ENCODE results near the gene COBL.

The COBL gene

GRCh38 chr7:51303142-51303525 lies 13.5 kb downstream of the COBL start:
- DNase-seq (ENCODE audit: low spot score) = no peak

DNA sequence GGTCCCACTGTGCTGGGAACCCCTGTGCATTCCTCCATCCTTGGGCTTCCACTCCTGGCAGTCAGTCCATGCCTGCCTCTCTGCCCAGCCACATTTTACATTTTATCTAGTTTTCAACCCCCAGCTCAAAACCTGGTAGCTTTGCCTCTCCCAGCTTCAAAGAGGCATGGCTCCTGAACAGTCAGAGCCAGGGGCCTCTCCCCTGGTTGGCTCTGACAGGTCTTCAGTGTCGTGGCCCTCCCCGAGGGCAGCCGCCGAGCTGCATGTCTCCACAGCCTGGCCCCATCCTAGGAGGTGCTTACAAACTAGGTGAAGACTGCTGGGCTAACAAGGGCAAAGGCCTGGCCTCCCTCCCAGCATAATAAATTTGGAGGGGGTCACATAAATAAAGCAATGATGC lies 14.8 kb downstream of the COBL start:
- DNase-seq (ENCODE audit: low spot score) = no peak

- DNase-seq (ENCODE audit: low spot score) = no peak
Observed at GRCh38 chr7:51300762-51301674, 15.6 kb downstream of the COBL start.

DNA sequence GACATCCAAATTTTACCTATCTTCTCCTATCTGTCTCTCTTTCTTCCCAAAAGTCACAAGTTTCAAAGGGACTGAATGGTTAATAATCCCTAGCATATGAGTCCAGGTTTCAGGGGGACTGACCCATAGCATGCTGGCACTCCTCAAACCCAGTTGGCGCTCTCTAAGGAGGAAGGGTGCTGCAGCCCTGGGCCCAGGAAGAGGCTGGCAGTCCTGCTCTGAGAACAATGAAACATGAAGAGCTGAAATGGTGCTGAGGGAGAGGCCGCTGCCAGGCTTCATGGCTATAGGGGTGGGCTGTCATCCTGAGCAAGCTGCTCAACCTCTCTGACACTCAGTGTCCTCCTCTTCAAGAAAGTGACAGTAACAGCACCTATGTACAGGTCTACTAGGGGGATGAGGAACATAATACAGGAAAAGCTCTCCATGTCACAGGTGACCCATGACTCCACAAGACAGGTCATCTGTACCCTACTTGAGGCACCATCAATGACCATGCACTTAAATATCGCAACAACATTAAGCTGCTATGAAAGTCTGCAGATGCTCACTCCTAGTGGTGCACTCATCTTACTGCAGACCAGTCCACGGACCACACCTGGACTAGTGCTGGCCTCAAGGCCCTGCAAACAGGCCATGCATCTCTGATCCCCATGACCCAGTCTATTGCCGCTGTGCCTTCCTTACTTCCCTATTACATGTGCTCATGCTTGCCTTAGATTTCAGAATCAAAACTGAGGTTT lies 17.0 kb downstream of the COBL start:
- DNase-seq (ENCODE audit: low spot score) = no peak

- DNase-seq (ENCODE audit: low spot score) = no peak
Observed at GRCh38 chr7:51298912-51299311, 17.7 kb downstream of the COBL start.

DNA sequence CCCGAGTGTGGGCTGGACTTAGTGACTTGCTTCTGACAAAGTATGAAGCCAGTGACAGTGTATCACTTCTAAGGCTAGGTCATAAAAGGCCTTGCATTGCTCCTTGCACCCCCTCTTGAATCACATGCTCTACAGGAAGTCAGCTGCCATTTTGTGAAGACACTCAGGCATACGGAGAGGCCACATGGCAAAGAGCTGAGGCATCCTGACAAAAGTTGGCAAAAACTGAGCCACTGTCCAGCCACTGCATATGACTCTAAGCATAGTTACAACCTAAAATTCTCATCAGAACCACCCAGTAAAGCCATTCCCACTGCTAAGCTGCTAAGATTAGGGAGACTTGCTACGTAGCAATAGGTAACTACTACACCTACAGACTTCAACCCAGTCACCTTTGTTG lies 18.6 kb downstream of the COBL start:
- DNase-seq (ENCODE audit: low spot score) = no peak

GRCh38 chr7:51295440-51296245 lies 21.0 kb downstream of the COBL start:
- no peak for DNase-seq (ENCODE audit: low spot score)

DNA sequence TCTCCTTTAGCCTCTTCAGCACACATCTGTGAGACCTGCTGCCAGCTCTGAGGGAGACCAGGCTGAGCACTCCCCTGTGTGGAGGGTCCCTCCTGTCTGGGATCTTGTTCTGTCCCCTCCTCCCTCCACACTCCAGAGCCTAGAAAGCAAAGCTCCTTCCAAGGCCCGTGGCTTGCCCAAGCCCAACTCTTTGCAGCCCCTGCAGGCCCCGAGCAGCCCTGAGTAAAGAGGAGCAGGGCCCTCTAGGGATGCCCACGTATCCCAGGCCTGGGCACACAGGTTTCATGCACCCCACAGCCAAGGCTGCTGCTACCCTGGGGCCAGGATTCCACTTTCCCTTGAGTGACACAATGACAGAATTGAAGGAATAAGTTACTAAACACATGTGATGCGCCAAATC lies 24.0 kb downstream of the COBL start:
- no peak for DNase-seq (ENCODE audit: low spot score)

DNA sequence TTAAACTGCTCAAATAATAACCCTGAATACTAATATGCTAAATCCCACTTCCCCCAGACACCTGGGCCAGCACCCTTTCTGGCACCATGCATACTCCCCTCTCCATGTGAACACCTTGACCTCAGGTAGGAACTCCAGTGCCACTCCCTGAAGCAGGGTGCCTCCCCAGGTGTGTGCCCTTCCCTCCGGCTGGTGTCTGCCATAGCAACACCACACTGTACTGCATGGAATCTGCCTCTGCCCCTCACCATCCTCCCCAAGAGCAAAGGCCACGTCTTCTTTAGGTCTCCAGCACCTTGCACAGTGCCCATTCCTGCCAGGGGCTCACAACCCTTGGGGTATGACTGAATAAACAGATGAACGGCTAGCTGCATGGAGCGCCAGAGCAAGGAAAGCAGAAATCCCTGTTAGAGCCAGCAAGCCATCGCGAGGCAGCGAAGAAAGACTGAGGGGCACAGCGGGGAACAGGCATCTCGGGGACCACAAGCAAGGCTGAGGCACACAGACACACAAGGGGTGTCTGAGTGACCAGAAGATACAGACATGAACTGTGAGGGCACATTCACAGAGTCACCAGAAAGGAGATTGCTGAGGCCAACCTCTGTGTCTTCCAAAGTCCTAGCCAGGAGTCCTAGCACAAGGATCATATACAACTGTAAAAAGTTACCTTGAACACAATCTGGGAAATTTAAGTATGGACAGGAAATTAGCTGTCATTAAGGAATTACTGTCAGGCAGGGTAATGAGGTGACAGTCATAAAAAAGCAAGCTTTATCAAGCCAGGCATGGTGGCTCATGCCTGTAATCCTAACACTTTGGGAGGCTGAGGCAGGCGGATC lies 25.7 kb downstream of the COBL start:
- no peak for DNase-seq (ENCODE audit: low spot score)

- no peak for DNase-seq (ENCODE audit: low spot score)
Observed at GRCh38 chr7:51290304-51290637, 26.3 kb downstream of the COBL start.

DNA sequence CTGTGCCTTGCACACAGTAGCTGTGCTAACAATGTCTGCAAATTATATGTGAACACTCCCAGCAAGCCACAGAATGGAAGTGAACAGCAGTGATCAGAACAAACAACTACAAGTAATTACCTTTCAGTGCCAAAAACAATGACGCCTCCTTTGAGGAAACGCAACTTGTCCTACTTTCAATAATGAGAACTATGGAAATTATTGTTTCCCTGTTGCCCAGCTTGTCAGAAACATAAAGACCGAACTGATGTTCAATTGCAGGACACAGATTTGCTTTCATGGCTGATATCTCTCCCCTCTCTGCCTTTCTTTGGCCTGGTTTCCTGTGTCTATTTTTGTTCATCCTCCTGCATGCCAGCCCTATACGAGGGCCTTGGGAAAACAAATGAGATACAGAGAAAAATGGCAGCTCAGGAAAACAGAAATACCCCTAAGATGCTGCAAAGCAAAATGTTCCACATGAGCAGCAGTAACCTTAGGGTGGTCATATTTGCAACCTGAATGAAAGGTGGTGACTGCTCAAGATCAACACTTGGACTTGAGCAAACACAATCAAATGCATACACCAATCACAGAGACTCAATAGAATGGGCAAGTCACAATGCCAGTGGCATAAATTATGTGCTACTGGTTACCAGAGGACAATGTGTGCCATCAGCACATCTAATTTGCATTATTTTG lies 26.8 kb downstream of the COBL start:
- DNase-seq (ENCODE audit: low spot score) = no peak

- no peak for DNase-seq (ENCODE audit: low spot score)
Observed at GRCh38 chr7:51288896-51289622, 27.6 kb downstream of the COBL start.

DNA sequence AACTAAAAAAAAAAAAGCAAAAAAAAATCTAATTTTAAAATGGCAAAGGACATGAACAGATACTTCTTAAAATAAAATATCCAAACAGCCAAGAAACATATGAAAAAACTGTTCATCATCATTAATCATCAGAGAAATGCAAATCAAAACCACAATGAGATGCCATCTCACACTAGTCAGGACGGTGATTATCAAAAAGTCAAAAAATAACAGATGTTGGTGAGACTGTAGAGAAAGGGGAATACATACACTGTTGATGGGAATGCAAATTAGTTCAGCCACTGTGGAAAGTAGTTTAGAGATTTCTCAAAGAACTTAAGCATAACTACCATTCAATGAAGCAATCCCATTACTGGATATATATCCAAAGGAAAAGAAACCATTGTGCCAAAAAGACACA lies 30.2 kb downstream of the COBL start:
- no peak for DNase-seq (ENCODE audit: low spot score)

GRCh38 chr7:51280156-51280555 lies 36.5 kb downstream of the COBL start:
- DNase-seq (ENCODE audit: low spot score) = no peak

DNA sequence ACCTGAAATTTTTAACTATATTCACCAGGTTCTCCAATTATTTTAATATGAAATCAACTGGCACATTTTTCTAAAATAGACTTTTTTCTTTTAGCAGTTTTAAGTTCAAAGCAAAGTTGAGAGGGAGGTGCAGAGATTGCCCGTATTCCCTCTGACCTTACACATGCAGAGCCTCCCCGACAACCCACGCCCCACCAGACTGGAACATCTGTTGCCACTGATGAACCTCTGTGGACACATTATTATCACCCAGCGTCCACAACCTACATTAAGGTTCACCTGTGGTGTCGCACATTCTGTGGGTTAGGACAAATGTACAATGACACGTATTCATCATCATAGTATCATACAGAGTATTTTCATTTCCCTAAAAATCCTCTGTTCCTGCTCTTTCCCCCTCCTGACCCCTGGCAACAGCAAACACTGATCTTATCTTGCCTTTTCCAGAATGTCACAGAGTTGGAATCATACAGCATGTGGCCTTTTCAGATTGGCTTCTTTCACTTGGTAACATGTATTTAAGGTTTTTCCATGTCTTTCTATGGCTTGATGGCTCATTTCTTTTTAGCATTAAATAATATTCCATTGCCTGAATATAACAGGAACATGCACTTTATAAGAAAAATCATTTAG lies 37.1 kb downstream of the COBL start:
- no peak for DNase-seq (ENCODE audit: low spot score)

DNA sequence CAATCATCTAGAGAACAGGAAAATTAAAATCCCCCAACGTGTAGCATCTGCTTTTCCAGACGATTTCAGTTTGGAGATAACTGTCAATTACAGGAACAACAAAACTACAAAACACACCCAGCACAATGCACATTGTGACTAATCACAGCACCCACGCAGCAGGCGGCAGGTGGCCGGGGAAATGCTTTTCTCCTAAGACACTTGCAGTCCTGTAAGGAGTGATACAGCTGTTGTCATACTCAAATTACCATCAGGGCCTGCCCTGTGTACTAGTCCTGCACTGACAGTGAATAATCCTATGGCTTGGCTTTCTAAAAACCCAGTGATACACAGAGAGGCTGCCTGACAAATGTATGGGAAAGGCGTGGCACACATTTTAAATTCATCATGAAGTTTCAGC lies 37.8 kb downstream of the COBL start:
- no peak for DNase-seq (ENCODE audit: low spot score)

DNA sequence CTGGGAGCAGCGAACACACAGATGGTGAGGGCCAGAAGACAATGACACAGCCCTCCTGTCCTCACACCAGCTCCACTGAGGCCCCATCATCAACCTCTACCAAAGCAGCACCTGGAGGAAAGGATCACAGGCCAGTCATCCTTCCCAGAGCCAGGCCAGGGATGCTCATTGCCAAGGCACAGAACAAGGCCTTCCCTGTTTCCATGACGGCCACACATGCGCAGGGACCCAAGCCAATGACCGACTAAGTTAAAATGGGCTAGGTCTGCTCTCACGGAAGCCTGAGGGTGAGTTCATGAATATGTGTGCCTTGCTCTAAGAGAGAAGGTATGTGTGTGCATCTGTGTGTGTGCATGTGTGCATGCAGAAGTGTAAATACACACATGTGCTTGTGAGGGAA lies 39.6 kb downstream of the COBL start:
- DNase-seq (ENCODE audit: low spot score) = no peak

- DNase-seq (ENCODE audit: low spot score) = no peak
Observed at GRCh38 chr7:51276091-51276605, 40.5 kb downstream of the COBL start.

- DNase-seq (ENCODE audit: low spot score) = no peak
Observed at GRCh38 chr7:51275532-51275931, 41.1 kb downstream of the COBL start.

GRCh38 chr7:51274955-51275354 lies 41.7 kb downstream of the COBL start:
- DNase-seq (ENCODE audit: low spot score) = no peak

Data from activated CD4-positive, alpha-beta T cell treated with anti-CD3 and anti-CD28 coated beads, Interleukin-2, Interleukin-4, amounts not matched to agents 100 ng/mL and 50 ng/mL, durations not matched to agents 16 hours and 8 hours (primary cell).